Ascending aorta (tissue), 2 donors: ENCODE results near the gene MPPED1. TPM values are rescaled to one million over a fixed set of nuclear protein-coding genes. Genes with fewer than 3 reads are reported as not detected.

Experiments used
- DNase-seq, 2 donors: peaks; one replicate each; pipeline ENCODE4 v3.0.0-alpha.2; 2019; ENCODE audit warnings: low spot score in 2 of 2
- H3K27ac ChIP-seq, 2 donors: fragments of 200-600 bp; sonication (generic); one replicate each; pipeline ENCODE4 v1.5.1; 2016 to 2017; ENCODE audit warnings: mild to moderate bottlenecking in 1 of 2
- H3K27me3 ChIP-seq: fragments of 200-600 bp; sonication (generic); one replicate; pipeline ENCODE4 v1.5.1; 2017
- H3K36me3 ChIP-seq, 2 donors: fragments of 200-600 bp; sonication (generic); one replicate each; pipeline ENCODE4 v1.5.1; 2016
- H3K4me1 ChIP-seq, 2 donors: fragments of 200-600 bp; sonication (generic); one replicate each; pipeline ENCODE4 v1.5.1; 2016 to 2017; ENCODE audit warnings: mild to moderate bottlenecking in 1 of 2
- H3K4me3 ChIP-seq, 2 donors: fragments of 200-600 bp; sonication (generic); one replicate each; pipeline ENCODE4 v1.5.1; 2016 to 2017; ENCODE audit warnings: mild to moderate bottlenecking in 1 of 2
- H3K9me3 ChIP-seq, 2 donors: fragments of 200-600 bp; sonication (generic); one replicate each; pipeline ENCODE4 v1.5.1; 2016
- intact Hi-C: fragments of 100-400 bp; cut with DNase I; formaldehyde crosslinking; loops from one replicate; pipeline ENCODE4 v1.15.1; 2023
- total RNA-seq: library from RNA; depleted of rRNA; stranded (reverse); fragments of >200 nt; gene quantifications from one replicate; pipeline ENCODE4 v1.1.0, GENCODE V29; 2016
- TF ChIP-seq, protein P1 (sequence below), 3 experiments: fragments of 200-600 bp in 2 of 3; fragments of 450-650 bp in 1 of 3; sonication (generic) in 2 of 3; IDR thresholded peaks; one replicate each; pipeline ENCODE4 v1.5.1; 2016 to 2019; ENCODE audit warnings: antibody characterized with exemption in 3 of 3, mild to moderate bottlenecking in 1 of 3, moderate library complexity in 1 of 3

The MPPED1 gene
- total RNA-seq, 1 donor from 2014 or later: not detected

DNA sequence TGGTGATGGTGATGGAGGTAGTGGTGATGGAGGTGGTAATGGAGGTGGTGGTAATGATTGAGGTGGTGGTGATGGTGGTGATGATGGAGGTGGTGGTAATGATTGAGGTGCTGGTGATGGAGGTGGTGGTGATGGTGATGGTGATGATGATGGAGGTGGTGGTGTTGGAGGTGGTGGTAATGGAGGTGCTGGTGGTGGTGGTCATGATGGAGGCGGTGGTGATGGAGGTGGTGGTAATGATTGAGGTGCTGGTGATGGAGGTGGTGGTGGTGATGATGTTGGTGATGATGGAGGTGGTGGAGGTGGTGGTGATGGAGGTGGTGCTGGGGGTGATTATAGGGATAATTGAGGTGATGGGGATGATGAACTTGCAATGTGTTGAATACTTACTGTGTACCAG lies 79.9 kb downstream of the MPPED1 start:
- Histone ChIP-seq H3K27ac (no peak overlapping the region), H3K4me3 (no peak overlapping the region), H3K4me1 (no peaks in the 10 kb centered on the region), H3K27me3 (no peaks in the 10 kb centered on the region), H3K9me3 (no peaks in the 10 kb centered on the region), H3K36me3 (no peaks in the 10 kb centered on the region)
- TF ChIP-seq, protein P1, sequence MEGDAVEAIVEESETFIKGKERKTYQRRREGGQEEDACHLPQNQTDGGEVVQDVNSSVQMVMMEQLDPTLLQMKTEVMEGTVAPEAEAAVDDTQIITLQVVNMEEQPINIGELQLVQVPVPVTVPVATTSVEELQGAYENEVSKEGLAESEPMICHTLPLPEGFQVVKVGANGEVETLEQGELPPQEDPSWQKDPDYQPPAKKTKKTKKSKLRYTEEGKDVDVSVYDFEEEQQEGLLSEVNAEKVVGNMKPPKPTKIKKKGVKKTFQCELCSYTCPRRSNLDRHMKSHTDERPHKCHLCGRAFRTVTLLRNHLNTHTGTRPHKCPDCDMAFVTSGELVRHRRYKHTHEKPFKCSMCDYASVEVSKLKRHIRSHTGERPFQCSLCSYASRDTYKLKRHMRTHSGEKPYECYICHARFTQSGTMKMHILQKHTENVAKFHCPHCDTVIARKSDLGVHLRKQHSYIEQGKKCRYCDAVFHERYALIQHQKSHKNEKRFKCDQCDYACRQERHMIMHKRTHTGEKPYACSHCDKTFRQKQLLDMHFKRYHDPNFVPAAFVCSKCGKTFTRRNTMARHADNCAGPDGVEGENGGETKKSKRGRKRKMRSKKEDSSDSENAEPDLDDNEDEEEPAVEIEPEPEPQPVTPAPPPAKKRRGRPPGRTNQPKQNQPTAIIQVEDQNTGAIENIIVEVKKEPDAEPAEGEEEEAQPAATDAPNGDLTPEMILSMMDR (IDR thresholded peaks at IDR 0.05): no peak
- intact Hi-C loops: no loop called here
- no peak for DNase-seq

DNA sequence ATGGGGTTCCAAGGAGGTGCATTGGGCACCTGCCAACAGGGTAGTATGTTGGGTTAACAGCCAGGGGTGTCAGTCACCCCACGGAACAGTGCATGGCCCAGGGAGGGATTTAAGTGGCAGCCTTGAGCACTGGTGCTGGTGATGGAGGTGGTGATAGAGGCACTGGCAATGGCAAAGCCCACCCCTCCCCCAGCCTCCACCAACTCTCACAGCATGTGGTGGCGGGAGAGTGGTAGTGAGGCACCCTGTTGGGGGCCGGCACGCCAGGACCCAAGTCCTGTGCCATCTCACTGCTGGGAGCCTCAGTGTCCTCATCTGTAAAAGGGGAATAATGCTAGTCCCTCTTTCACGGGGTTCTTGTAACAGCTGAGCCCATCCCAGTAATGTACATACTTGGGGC lies 81.5 kb downstream of the MPPED1 start:
- TF ChIP-seq, protein P1 (IDR thresholded peaks at IDR 0.05): no peak
- Histone ChIP-seq H3K36me3 (no peaks in the 10 kb centered on the region), H3K9me3 (no peaks in the 10 kb centered on the region), H3K4me3 (no peak overlapping the region), H3K27me3 (no peaks in the 10 kb centered on the region), H3K4me1 (no peaks in the 10 kb centered on the region), H3K27ac (no peak overlapping the region)
- intact Hi-C loops: no loop called here
- DNase-seq: no peak

DNA sequence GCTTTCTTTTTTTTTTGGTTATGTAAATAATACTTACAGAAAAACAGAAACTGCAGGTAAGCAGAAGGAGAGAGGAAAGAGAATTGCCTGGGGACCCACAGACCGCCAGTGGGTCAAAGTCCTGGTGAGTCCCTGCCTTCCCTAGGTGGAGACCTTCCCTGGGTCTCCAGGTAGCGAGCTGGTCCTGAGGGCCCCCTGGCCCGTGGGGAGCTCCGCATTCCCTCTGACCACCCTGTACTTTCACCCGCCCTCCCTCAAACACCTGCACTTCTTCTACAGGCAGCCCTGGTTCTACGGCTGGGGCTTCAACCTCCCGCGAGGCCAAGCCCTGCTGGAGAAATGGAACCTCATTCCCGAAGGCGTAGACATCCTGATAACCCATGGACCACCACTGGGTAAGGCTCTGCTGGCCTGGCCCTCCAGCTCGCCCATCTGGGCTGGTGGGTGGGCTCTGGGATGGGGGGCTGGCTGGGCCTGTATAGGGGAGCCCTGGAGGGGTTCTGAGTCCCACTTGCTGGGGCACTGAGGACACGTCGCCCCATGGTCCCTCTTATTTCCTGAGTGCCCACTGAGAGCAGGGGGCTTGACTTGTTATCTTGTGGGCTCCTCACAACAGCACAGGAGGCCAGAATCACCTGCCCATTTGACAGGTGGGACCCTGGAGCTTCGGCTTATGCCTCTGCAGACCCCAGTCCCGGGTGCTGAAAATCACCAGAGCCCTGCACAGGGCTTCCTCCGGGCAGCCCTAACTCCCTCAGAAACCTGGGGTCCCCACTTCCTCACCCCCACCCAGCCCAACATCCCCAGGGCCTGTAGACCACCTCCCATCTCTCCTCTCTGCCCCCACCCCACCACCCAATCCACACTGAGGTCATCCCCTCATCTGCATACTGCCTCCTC lies 86.4 kb downstream of the MPPED1 start:
- intact Hi-C loops: no loop called here
- TF ChIP-seq, protein P1 (IDR thresholded peaks at IDR 0.05): no peak
- no peak overlapping the region for H3K27ac ChIP-seq
- no peaks in the 10 kb centered on the region for H3K27me3 ChIP-seq
- DNase-seq: no peak
- H3K9me3 ChIP-seq: no peaks in the 10 kb centered on the region
- no peaks in the 10 kb centered on the region for H3K4me1 ChIP-seq
- no peaks in the 10 kb centered on the region for H3K36me3 ChIP-seq
- no peak overlapping the region for H3K4me3 ChIP-seq

DNA sequence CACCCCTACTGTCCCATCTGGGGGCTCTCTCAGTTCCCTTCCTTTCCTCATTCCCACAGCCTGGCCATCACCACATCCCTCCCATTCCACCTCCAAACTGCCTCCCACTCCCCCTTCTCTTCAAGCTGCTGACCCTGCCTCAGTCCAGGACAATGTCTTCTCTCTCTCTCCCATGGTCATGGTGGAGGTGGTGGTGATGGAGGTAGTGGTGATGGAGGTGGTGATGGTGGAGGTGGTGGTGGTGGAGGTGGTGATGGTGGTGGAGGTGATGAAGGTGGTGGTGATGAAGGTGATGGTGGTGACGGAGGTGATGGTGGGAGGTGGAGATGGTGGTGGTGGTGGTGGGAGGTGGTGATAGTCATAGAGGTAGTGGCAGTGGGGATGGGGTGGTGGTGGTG lies 87.0 kb downstream of the MPPED1 start:
- intact Hi-C loops: no loop called here
- H3K36me3 ChIP-seq: no peaks in the 10 kb centered on the region
- TF ChIP-seq, protein P1 (IDR thresholded peaks at IDR 0.05): no peak
- H3K27ac ChIP-seq: no peak overlapping the region
- no peaks in the 10 kb centered on the region for H3K9me3 ChIP-seq
- no peak for DNase-seq
- H3K4me1 ChIP-seq: no peaks in the 10 kb centered on the region
- no peaks in the 10 kb centered on the region for H3K27me3 ChIP-seq
- no peak overlapping the region for H3K4me3 ChIP-seq

DNA sequence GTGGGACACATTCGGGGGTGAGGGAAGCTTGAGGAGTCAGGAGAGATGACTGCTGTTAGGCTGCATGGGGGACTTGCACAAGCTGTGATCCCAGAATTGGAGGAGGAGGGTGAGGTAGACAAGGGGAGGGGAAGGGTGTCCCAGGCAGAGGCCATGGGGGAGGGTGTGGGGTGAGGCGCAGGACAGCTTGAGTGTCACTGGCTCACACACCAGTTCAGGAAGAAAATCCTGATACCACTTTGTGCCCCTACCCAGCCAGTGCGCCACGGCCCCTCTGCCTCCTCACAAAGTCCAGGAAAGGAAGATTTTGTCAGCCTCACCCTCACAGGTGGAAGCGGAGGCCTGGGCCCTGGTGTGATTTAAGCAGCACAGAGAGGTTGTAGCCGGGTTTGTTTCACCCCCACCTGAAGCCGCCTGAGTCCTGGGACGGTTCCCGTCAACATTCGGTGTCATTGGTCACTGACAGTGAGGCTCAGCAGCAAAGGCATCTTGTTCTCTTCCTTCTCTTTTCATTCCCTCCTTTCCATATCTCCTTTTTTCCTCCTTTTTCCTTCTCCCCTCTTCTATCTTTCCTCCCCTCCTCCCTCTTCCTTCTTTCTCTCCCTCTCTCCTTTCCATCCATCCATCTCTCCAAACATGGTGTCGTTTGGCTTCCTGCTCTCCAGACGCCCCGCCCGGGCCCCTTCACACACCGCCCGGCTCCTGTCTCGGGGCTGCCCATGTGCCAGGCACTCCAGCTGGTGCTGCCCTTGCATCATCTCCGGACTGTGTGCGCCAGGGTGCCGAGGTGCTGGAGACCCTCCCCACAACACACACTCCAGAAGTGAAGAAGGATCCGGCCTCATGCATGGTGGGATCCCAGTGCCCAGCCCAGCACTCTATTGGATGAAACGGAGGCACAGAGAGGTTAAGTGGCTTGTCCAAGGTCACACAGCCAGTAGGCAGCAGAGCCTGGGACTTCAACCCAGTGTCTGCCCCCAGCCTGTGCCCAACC lies 89.3 kb downstream of the MPPED1 start:
- H3K36me3 ChIP-seq: no peaks in the 10 kb centered on the region
- no peak overlapping the region for H3K4me3 ChIP-seq
- no peaks in the 10 kb centered on the region for H3K27me3 ChIP-seq
- DNase-seq: no peak
- no peaks in the 10 kb centered on the region for H3K4me1 ChIP-seq
- intact Hi-C loops: no loop called here
- H3K9me3 ChIP-seq: no peaks in the 10 kb centered on the region
- TF ChIP-seq, protein P1 (IDR thresholded peaks at IDR 0.05): no peak
- H3K27ac ChIP-seq: no peak overlapping the region
